ENCODE data around the gene CCDC30. TPM values are rescaled to one million over a fixed set of nuclear protein-coding genes. Genes with fewer than 3 reads are reported as not detected.

CCDC30 gene
- total and polyA plus RNA-seq, 10 of the 15 experiments (the other 5 are each of a cell fraction or from before 2014, with no cell fraction given) = 0.46 to 1.8 (median 1.0) TPM

DNA sequence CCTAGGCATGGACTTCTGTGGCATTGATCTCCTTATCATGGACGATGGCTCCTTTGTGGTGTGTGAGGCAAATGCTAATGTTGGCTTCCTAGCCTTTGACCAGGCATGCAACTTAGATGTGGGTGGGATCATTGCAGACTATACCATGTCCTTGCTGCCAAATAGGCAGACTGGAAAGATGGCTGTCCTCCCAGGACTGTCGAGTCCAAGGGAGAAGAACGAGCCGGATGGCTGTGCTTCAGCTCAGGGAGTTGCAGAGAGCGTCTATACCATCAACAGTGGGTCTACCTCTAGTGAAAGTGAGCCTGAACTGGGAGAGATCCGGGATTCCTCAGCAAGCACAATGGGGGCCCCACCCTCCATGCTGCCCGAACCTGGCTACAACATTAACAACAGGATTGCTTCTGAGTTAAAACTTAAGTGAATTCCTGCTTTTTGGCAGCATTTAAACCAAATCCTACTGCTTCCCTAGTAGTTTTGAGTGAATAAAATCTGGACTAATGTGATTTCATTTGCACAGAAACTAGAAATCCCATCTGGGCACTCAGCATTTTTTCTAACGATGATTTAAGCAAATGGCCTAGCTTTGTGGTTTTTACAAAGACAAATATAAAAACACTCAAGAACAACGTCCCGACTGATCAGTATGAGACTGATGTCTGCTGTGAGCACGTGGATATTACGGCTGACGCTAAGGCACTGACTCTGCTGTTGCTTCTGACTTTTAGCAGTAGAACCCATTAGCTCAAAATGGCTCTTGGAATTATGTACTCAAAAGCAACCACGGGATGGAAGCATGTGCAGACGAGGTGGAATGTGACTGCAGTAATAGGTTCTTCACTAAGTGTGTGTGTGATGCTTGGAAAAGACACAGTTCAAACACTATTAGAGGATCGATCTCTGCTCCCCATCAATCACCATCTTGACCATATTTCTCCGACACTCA is 48.3 kb upstream of the CCDC30 start:
- no TSS peak for BruUV-seq (replicated peaks)
- POLR2A ChIA-PET = no interaction called here
- TF ChIP-seq, protein P1, sequence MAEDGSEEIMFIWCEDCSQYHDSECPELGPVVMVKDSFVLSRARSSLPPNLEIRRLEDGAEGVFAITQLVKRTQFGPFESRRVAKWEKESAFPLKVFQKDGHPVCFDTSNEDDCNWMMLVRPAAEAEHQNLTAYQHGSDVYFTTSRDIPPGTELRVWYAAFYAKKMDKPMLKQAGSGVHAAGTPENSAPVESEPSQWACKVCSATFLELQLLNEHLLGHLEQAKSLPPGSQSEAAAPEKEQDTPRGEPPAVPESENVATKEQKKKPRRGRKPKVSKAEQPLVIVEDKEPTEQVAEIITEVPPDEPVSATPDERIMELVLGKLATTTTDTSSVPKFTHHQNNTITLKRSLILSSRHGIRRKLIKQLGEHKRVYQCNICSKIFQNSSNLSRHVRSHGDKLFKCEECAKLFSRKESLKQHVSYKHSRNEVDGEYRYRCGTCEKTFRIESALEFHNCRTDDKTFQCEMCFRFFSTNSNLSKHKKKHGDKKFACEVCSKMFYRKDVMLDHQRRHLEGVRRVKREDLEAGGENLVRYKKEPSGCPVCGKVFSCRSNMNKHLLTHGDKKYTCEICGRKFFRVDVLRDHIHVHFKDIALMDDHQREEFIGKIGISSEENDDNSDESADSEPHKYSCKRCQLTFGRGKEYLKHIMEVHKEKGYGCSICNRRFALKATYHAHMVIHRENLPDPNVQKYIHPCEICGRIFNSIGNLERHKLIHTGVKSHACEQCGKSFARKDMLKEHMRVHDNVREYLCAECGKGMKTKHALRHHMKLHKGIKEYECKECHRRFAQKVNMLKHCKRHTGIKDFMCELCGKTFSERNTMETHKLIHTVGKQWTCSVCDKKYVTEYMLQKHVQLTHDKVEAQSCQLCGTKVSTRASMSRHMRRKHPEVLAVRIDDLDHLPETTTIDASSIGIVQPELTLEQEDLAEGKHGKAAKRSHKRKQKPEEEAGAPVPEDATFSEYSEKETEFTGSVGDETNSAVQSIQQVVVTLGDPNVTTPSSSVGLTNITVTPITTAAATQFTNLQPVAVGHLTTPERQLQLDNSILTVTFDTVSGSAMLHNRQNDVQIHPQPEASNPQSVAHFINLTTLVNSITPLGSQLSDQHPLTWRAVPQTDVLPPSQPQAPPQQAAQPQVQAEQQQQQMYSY (CRISPR knock-in tag; IDR thresholded peaks at IDR 0.05) = no peak
- TF ChIP-seq CHD1 (IDR thresholded peaks at IDR 0.05; ENCODE audit: low read depth, low read length) = no peak
- TF ChIP-seq, protein P2, sequence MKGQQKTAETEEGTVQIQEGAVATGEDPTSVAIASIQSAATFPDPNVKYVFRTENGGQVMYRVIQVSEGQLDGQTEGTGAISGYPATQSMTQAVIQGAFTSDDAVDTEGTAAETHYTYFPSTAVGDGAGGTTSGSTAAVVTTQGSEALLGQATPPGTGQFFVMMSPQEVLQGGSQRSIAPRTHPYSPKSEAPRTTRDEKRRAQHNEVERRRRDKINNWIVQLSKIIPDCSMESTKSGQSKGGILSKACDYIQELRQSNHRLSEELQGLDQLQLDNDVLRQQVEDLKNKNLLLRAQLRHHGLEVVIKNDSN (IDR thresholded peaks at IDR 0.05; ENCODE audit: borderline replicate concordance, extremely low read length, insufficient read depth, low read depth, low read length) = no peak
- TF ChIP-seq BMI1 (IDR thresholded peaks at IDR 0.05; ENCODE audit: borderline replicate concordance) = no peak
- TF ChIP-seq KLF5 (IDR thresholded peaks at IDR 0.05; ENCODE audit: partially characterized antibody) = no peak
- TF ChIP-seq EED (IDR thresholded peaks at IDR 0.05; ENCODE audit: low read depth) = no peak
- TF ChIP-seq CREM (IDR thresholded peaks at IDR 0.05; ENCODE audit: low read depth) = no peak
- TF ChIP-seq, protein P3, sequence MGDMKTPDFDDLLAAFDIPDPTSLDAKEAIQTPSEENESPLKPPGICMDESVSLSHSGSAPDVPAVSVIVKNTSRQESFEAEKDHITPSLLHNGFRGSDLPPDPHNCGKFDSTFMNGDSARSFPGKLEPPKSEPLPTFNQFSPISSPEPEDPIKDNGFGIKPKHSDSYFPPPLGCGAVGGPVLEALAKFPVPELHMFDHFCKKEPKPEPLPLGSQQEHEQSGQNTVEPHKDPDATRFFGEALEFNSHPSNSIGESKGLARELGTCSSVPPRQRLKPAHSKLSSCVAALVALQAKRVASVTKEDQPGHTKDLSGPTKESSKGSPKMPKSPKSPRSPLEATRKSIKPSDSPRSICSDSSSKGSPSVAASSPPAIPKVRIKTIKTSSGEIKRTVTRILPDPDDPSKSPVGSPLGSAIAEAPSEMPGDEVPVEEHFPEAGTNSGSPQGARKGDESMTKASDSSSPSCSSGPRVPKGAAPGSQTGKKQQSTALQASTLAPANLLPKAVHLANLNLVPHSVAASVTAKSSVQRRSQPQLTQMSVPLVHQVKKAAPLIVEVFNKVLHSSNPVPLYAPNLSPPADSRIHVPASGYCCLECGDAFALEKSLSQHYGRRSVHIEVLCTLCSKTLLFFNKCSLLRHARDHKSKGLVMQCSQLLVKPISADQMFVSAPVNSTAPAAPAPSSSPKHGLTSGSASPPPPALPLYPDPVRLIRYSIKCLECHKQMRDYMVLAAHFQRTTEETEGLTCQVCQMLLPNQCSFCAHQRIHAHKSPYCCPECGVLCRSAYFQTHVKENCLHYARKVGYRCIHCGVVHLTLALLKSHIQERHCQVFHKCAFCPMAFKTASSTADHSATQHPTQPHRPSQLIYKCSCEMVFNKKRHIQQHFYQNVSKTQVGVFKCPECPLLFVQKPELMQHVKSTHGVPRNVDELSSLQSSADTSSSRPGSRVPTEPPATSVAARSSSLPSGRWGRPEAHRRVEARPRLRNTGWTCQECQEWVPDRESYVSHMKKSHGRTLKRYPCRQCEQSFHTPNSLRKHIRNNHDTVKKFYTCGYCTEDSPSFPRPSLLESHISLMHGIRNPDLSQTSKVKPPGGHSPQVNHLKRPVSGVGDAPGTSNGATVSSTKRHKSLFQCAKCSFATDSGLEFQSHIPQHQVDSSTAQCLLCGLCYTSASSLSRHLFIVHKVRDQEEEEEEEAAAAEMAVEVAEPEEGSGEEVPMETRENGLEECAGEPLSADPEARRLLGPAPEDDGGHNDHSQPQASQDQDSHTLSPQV (IDR thresholded peaks at IDR 0.05) = no peak
- no peak for TF ChIP-seq TBL1XR1 (IDR thresholded peaks at IDR 0.05; ENCODE audit: low read depth, low read length)
- TF ChIP-seq, protein P4, sequence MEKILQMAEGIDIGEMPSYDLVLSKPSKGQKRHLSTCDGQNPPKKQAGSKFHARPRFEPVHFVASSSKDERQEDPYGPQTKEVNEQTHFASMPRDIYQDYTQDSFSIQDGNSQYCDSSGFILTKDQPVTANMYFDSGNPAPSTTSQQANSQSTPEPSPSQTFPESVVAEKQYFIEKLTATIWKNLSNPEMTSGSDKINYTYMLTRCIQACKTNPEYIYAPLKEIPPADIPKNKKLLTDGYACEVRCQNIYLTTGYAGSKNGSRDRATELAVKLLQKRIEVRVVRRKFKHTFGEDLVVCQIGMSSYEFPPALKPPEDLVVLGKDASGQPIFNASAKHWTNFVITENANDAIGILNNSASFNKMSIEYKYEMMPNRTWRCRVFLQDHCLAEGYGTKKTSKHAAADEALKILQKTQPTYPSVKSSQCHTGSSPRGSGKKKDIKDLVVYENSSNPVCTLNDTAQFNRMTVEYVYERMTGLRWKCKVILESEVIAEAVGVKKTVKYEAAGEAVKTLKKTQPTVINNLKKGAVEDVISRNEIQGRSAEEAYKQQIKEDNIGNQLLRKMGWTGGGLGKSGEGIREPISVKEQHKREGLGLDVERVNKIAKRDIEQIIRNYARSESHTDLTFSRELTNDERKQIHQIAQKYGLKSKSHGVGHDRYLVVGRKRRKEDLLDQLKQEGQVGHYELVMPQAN (conservative IDR thresholded peaks at IDR 0.05) = no peak
- no peak for TF ChIP-seq CBX5 (IDR thresholded peaks at IDR 0.05; ENCODE audit: low read depth)

More for the DNA sequence above, 48.3 kb upstream of the CCDC30 start:
- Histone ChIP-seq H3K79me2 (ENCODE audit: control insufficient read depth, insufficient read depth, low read length) (no peaks in the 10 kb centered on the region), H4K20me1 (ENCODE audit: control insufficient read depth, insufficient read depth) (no peaks in the 10 kb centered on the region), H3K27ac (ENCODE audit: control insufficient read depth, insufficient read depth) (no peak overlapping the region), H3K27me3 (replicated peaks in 1 of 2; ENCODE audit: control insufficient read depth in 2 of 2, insufficient read depth in 2 of 2, low read length in 1 of 2) (no peaks in the 10 kb centered on the region; a peak in 1 of 4 replicates), H3K4me3 (no peak overlapping the region), H2AFZ (ENCODE audit: control insufficient read depth, low read depth, low read length) (no peak overlapping the region), H3K4me1 (ENCODE audit: control insufficient read depth, insufficient read depth, low read length) (no peaks in the 10 kb centered on the region), H3K4me2 (ENCODE audit: control insufficient read depth, insufficient read depth) (no peak overlapping the region), H3K9me3 (replicated peaks; ENCODE audit: control insufficient read depth, insufficient read depth, low read length) (no peaks in the 10 kb centered on the region), H3K9ac (ENCODE audit: control insufficient read depth, insufficient read depth, low read length) (no peak overlapping the region), H3K36me3 (ENCODE audit: control insufficient read depth in 2 of 2, insufficient read depth in 2 of 2, low read length in 1 of 2) (no peaks in the 10 kb centered on the region)
- SMC1A ChIA-PET (ENCODE audit: uncharacterized antibody, unreplicated experiment) = interaction anchor here (0.6 to 1.6 kb wide), 3 partner anchors 14 to 241 kb away, joined by 3 read pairs; no protein-coding TSS in a partner anchor
- CTCF ChIA-PET = interaction anchor here (1.6 kb wide), 1 partner anchor 73 kb away, joined by 3 read pairs; no protein-coding TSS in a partner anchor
- intact Hi-C loops (cut with micrococcal nuclease; ENCODE audit: unreplicated experiment) (no loop called here), in situ Hi-C loops (cut with MboI) (no loop called here)
- RAD21 ChIA-PET (ENCODE audit: unreplicated experiment) = interaction anchor here (0.9 kb wide), 1 partner anchor 40 kb away, joined by 3 read pairs; no protein-coding TSS in a partner anchor
- ATAC-seq (no peak), FAIRE-seq (no peak), DNase-seq (ENCODE audit: low read depth, low spot score) (no peak)
- whole genome bisulfite sequencing (ENCODE audit: insufficient coverage, insufficient replicate concordance, low lambda C conversion rate, missing lambda C conversion rate) = 34% methylated on average over 17 of the region's 17 CpGs

Data from GM12878 (cell line).